ENCODE results near the gene HMCES. TPM values are rescaled to one million over a fixed set of nuclear protein-coding genes. Genes with fewer than 3 reads are reported as not detected.

Gene HMCES
- total RNA-seq, 4 donors from 2014 or later = 18.2 to 36.7 (median 27.9) TPM

- WGBS, 2 donors = 90 to 94% methylated on average over 7 of the region's 7 CpGs
- Histone ChIP-seq H3K9me3 (no peaks in the 10 kb centered on the region), H3K27me3 (no peaks in the 10 kb centered on the region), H3K27ac (no peak overlapping the region), H3K4me3 (no peak overlapping the region), H3K4me1 (peaks cover 0 to 13% (median 10%) of the 10 kb centered on the region in 4 donors), H3K36me3 (peaks cover 0 to 65% (median 0%) of the 10 kb centered on the region in 3 donors)
- no peak for DNase-seq (ENCODE audit: low spot score in 2 of 2)
- TF ChIP-seq POLR2A (IDR thresholded peaks at IDR 0.05) = no peak
- TF ChIP-seq EP300 (IDR thresholded peaks at IDR 0.05) = no peak
- TF ChIP-seq CTCF (IDR thresholded peaks at IDR 0.05) = no peak
These were observed 42.3 kb downstream of the HMCES start for GRCh38 chr3:129320825-129321487.

- TF ChIP-seq CTCF (IDR thresholded peaks at IDR 0.05) (no peak), EP300 (IDR thresholded peaks at IDR 0.05) (no peak), POLR2A (IDR thresholded peaks at IDR 0.05) (no peak)
- Histone ChIP-seq H3K27ac (no peak overlapping the region), H3K36me3 (peaks cover 0 to 65% (median 0%) of the 10 kb centered on the region in 3 donors), H3K4me3 (no peak overlapping the region), H3K4me1 (peaks cover 0 to 11% (median 8%) of the 10 kb centered on the region in 4 donors), H3K9me3 (no peaks in the 10 kb centered on the region), H3K27me3 (no peaks in the 10 kb centered on the region)
- WGBS, 2 donors = 90 to 97% methylated on average over 6 to 9 of the region's 9 CpGs
- no peak for DNase-seq (ENCODE audit: low spot score in 2 of 2)
These were observed 43.2 kb downstream of the HMCES start for GRCh38 chr3:129321887-129322286.

- no peak for TF ChIP-seq POLR2A (IDR thresholded peaks at IDR 0.05)
- TF ChIP-seq EP300 (IDR thresholded peaks at IDR 0.05) = no peak
- no peak for TF ChIP-seq CTCF (IDR thresholded peaks at IDR 0.05)
- H3K9me3 ChIP-seq = no peaks in the 10 kb centered on the region
- no peaks in the 10 kb centered on the region for H3K27me3 ChIP-seq
- no peak overlapping the region for H3K4me3 ChIP-seq
- no peaks in the 10 kb centered on the region for H3K4me1 ChIP-seq
- 81 to 86% methylated on average over 12 of the region's 12 CpGs for WGBS, 2 donors
- no peak for DNase-seq (ENCODE audit: low spot score in 2 of 2)
- H3K27ac ChIP-seq = no peak overlapping the region
- peaks cover 0 to 65% (median 0%) of the 10 kb centered on the region in 3 donors for H3K36me3 ChIP-seq
These were observed 45.1 kb downstream of the HMCES start for GRCh38 chr3:129323651-129324294.

- H3K9me3 ChIP-seq = no peaks in the 10 kb centered on the region
- WGBS, 2 donors = 92 to 95% methylated on average over 4 to 12 of the region's 12 CpGs
- H3K4me3 ChIP-seq = no peak overlapping the region
- H3K36me3 ChIP-seq = peaks cover 0 to 55% (median 0%) of the 10 kb centered on the region in 3 donors
- H3K27me3 ChIP-seq = no peaks in the 10 kb centered on the region
- no peaks in the 10 kb centered on the region for H3K4me1 ChIP-seq
- DNase-seq (ENCODE audit: low spot score in 2 of 2) = no peak
- no peak overlapping the region for H3K27ac ChIP-seq
- TF ChIP-seq EP300 (IDR thresholded peaks at IDR 0.05) = no peak
- no peak for TF ChIP-seq POLR2A (IDR thresholded peaks at IDR 0.05)
- TF ChIP-seq CTCF (IDR thresholded peaks at IDR 0.05) = no peak
These were observed 46.2 kb downstream of the HMCES start for GRCh38 chr3:129324855-129325254.

GRCh38 chr3:129325383-129325782, 46.7 kb downstream of the HMCES start:
- TF ChIP-seq POLR2A (IDR thresholded peaks at IDR 0.05) (no peak), EP300 (IDR thresholded peaks at IDR 0.05) (no peak)
- Histone ChIP-seq H3K27ac (no peak overlapping the region), H3K4me3 (no peak overlapping the region), H3K4me1 (no peaks in the 10 kb centered on the region), H3K36me3 (peaks cover 0 to 50% (median 0%) of the 10 kb centered on the region in 3 donors), H3K27me3 (no peaks in the 10 kb centered on the region), H3K9me3 (no peaks in the 10 kb centered on the region)
- WGBS, 2 donors = 74 to 95% methylated on average over 3 of the region's 3 CpGs
- no peak for DNase-seq (ENCODE audit: low spot score in 2 of 2)

Data from tibial nerve (tissue), 4 donors.